Activated T-cell treated with anti-CD3 and anti-CD28 coated beads for 48 hours (primary cell): ENCODE measurements around the gene GRB10.

Source experiments
- DNase-seq: peaks from one replicate; pipeline ENCODE4 v3.0.0-alpha.2; 2020; ENCODE audit warnings: low read depth

GRB10 gene

GRCh38 chr7:50632561-50633413, 149.9 kb downstream of the GRB10 start:
- peak; percentile 26 for DNase-seq

- no peak for DNase-seq
These were observed 151.1 kb downstream of the GRB10 start for GRCh38 chr7:50631639-50632038.

- no peak for DNase-seq
These were observed 151.6 kb downstream of the GRB10 start for GRCh38 chr7:50631100-50631499.

GRCh38 chr7:50629238-50629901, 153.3 kb downstream of the GRB10 start:
- no peak for DNase-seq

- no peak for DNase-seq
These were observed 154.1 kb downstream of the GRB10 start for GRCh38 chr7:50628434-50629084.

GRCh38 chr7:50627824-50628361, 154.8 kb downstream of the GRB10 start:
- DNase-seq, result no peak

GRCh38 chr7:50626286-50626685, 156.4 kb downstream of the GRB10 start:
- DNase-seq, result no peak

- no peak for DNase-seq
These were observed 157.3 kb downstream of the GRB10 start for GRCh38 chr7:50625360-50625759.

GRCh38 chr7:50622821-50623220, 159.9 kb downstream of the GRB10 start:
- DNase-seq, result no peak

GRCh38 chr7:50621973-50622490, 160.7 kb downstream of the GRB10 start:
- no peak for DNase-seq

- DNase-seq, result no peak
These were observed 161.5 kb downstream of the GRB10 start for GRCh38 chr7:50621206-50621605.

- no peak for DNase-seq
These were observed 162.3 kb downstream of the GRB10 start for GRCh38 chr7:50620433-50620832.

GRCh38 chr7:50619684-50620083, 163.0 kb downstream of the GRB10 start:
- DNase-seq, result no peak

- no peak for DNase-seq
These were observed 164.4 kb downstream of the GRB10 start for GRCh38 chr7:50618281-50618680.

- no peak for DNase-seq
These were observed 167.1 kb downstream of the GRB10 start for GRCh38 chr7:50615519-50616080.

- DNase-seq, result no peak
These were observed 167.8 kb downstream of the GRB10 start for GRCh38 chr7:50614721-50615518.

GRCh38 chr7:50613473-50613872, 169.2 kb downstream of the GRB10 start:
- DNase-seq, result no peak

GRCh38 chr7:50612704-50613103, 170.0 kb downstream of the GRB10 start:
- no peak for DNase-seq

- DNase-seq, result no peak
These were observed 172.0 kb downstream of the GRB10 start for GRCh38 chr7:50610521-50611277.

GRCh38 chr7:50608196-50608906, 174.3 kb downstream of the GRB10 start:
- DNase-seq, result no peak
